Stimulated activated CD4-positive, alpha-beta T cell treated with anti-CD3 and anti-CD28 coated beads, Interleukin-2, amount 100 ng/mL, for 4 hours (primary cell): ENCODE results near the gene CST1.
"Not testable (repeated sequence)": the region's sequence is repeated elsewhere in the genome, so short reads cannot be mapped to it uniquely, and the experiment has no call there.

Experiments used
- DNase-seq: peaks from one replicate; pipeline ENCODE4 v3.0.0-alpha.2; 2020; ENCODE audit warnings: low read depth

Gene CST1

GRCh38 chr20:23754731-23755130 is 4.0 kb upstream of the CST1 start:
- no peak for DNase-seq

- no peak for DNase-seq
These were observed 2.9 kb upstream of the CST1 start for GRCh38 chr20:23753589-23753988.

- no peak for DNase-seq
These were observed 2.4 kb upstream of the CST1 start for GRCh38 chr20:23753194-23753548.

- DNase-seq = no peak
These were observed 1.9 kb upstream of the CST1 start for GRCh38 chr20:23752481-23753193.

GRCh38 chr20:23752019-23752418 is 1.3 kb upstream of the CST1 start:
- DNase-seq = no peak

- DNase-seq = no peak
These were observed 989 bp downstream of the CST1 start for GRCh38 chr20:23749746-23750145.

GRCh38 chr20:23748975-23749374 is 1.8 kb downstream of the CST1 start:
- not testable (repeated sequence) for DNase-seq

- not testable (repeated sequence) for DNase-seq
These were observed 3.2 kb downstream of the CST1 start for GRCh38 chr20:23747551-23747950.

GRCh38 chr20:23747092-23747491 is 3.6 kb downstream of the CST1 start:
- not testable (repeated sequence) for DNase-seq

- DNase-seq = no peak
These were observed 4.4 kb downstream of the CST1 start for GRCh38 chr20:23746321-23746720.

GRCh38 chr20:23745247-23745646 is 5.5 kb downstream of the CST1 start:
- DNase-seq = no peak

GRCh38 chr20:23744817-23745216 is 5.9 kb downstream of the CST1 start:
- no peak for DNase-seq

GRCh38 chr20:23735391-23735790 is 15.3 kb downstream of the CST1 start:
- not testable (repeated sequence) for DNase-seq

- DNase-seq = not testable (repeated sequence)
These were observed 15.8 kb downstream of the CST1 start for GRCh38 chr20:23734949-23735348.

- DNase-seq = not testable (repeated sequence)
These were observed 16.3 kb downstream of the CST1 start for GRCh38 chr20:23734440-23734839.

- no peak for DNase-seq
These were observed 23.7 kb downstream of the CST1 start for GRCh38 chr20:23727016-23727415.

- DNase-seq = no peak
These were observed 25.6 kb downstream of the CST1 start for GRCh38 chr20:23725102-23725501.

- DNase-seq = not testable (repeated sequence)
These were observed 27.0 kb downstream of the CST1 start for GRCh38 chr20:23723659-23724307.

- not testable (repeated sequence) for DNase-seq
These were observed 27.9 kb downstream of the CST1 start for GRCh38 chr20:23722851-23723250.

- no peak for DNase-seq
These were observed 28.8 kb downstream of the CST1 start for GRCh38 chr20:23721962-23722361.

GRCh38 chr20:23719351-23719750 is 31.4 kb downstream of the CST1 start:
- DNase-seq = not testable (repeated sequence)

GRCh38 chr20:23711778-23712177 is 39.0 kb downstream of the CST1 start:
- DNase-seq = not testable (repeated sequence)

- no peak for DNase-seq
These were observed 40.0 kb downstream of the CST1 start for GRCh38 chr20:23710771-23711170.

GRCh38 chr20:23705895-23706294 is 44.8 kb downstream of the CST1 start:
- no peak for DNase-seq
